PC-3 (cell line): ENCODE results near the gene KRTAP4-2. TPM values are rescaled to one million over a fixed set of nuclear protein-coding genes. Genes with fewer than 3 reads are reported as not detected.

Experiments
- ATAC-seq: fragments of 200-7000 bp; cut with Tn5 transposase; 2 replicates; pipeline ENCODE4 v1.9.1; 2020; ENCODE audit warnings: mild to moderate bottlenecking, moderate library complexity
- BruUV-seq: library from RNA; stranded (reverse); fragments of 400-500 nt; replicated peaks from 2 replicates; lab custom pipeline; 2021; lab: Mats Ljungman, UMichigan
- CTCF ChIA-PET: fragments of 300-600 bp; sonication (Branson Sonifier 250); formaldehyde crosslinking; loops from one replicate; lab custom pipeline; 2022; ENCODE audit warnings: antibody characterized with exemption; lab: Charles Lee
- POLR2A ChIA-PET: fragments of 300-600 bp; sonication (Branson Sonifier 250); formaldehyde crosslinking; loops from one replicate; lab custom pipeline; 2022; ENCODE audit warnings: antibody characterized with exemption; ENCODE audit not compliant: unreplicated experiment; lab: Charles Lee
- DNase-seq: peaks from one replicate; pipeline ENCODE4 v3.0.0-alpha.2; 2015
- H2AFZ ChIP-seq: fragments of 300-600 bp; sonication (generic); 2 replicates; pipeline ENCODE4 v1.6.0; 2016; ENCODE audit warnings: antibody characterized with exemption, low read length
- H3F3A ChIP-seq: fragments of 300-600 bp; sonication (generic); one replicate; pipeline ENCODE4 v1.6.0; 2017; ENCODE audit warnings: antibody characterized with exemption, low read length, control low read depth, mild to moderate bottlenecking; ENCODE audit not compliant: unreplicated experiment
- H3K27ac ChIP-seq: fragments of 300-600 bp; sonication (generic); 2 replicates; pipeline ENCODE4 v1.5.1; 2016; ENCODE audit warnings: mild to moderate bottlenecking, low read length
- H3K27me3 ChIP-seq: fragments of 300-600 bp; sonication (generic); 2 replicates; pipeline ENCODE4 v1.6.1; 2016; ENCODE audit warnings: low read length, mixed read lengths
- H3K36me3 ChIP-seq: fragments of 300-600 bp; sonication (generic); 2 replicates; pipeline ENCODE4 v1.6.1; 2016; ENCODE audit warnings: low read depth, mixed run types, low read length, mixed read lengths
- H3K4me1 ChIP-seq: fragments of 300-600 bp; sonication (generic); 2 replicates; pipeline ENCODE4 v1.5.1; 2016; ENCODE audit warnings: low read length; ENCODE audit not compliant: insufficient read depth
- H3K4me2 ChIP-seq: fragments of 300-600 bp; sonication (generic); 2 replicates; pipeline ENCODE4 v1.6.0; 2016; ENCODE audit warnings: low read length
- H3K4me3 ChIP-seq: fragments of 300-600 bp; sonication (generic); 2 replicates; pipeline ENCODE4 v1.5.1; 2016; ENCODE audit warnings: mild to moderate bottlenecking, low read length, mixed read lengths
- H3K79me2 ChIP-seq: fragments of 300-600 bp; sonication (generic); 2 replicates; pipeline ENCODE4 v1.6.1; 2017; ENCODE audit warnings: low read length, mixed read lengths
- H3K9ac ChIP-seq: fragments of 300-600 bp; sonication (generic); 2 replicates; pipeline ENCODE4 v1.6.0; 2016; ENCODE audit warnings: mild to moderate bottlenecking, low read length
- H3K9me2 ChIP-seq: fragments of 300-600 bp; sonication (generic); replicated peaks from 2 replicates; pipeline ENCODE4 v1.6.1; 2016; ENCODE audit warnings: mixed run types, low read length, mixed read lengths
- H3K9me3 ChIP-seq: fragments of 300-600 bp; sonication (generic); 2 replicates; pipeline ENCODE4 v1.6.1; 2016; ENCODE audit warnings: low read length, mixed read lengths
- H4K20me1 ChIP-seq: fragments of 300-600 bp; sonication (generic); 2 replicates; pipeline ENCODE4 v1.6.1; 2016; ENCODE audit warnings: low read length, mixed read lengths
- CTCF ChIP-seq: fragments of 300-600 bp; sonication (generic); conservative IDR thresholded peaks from 2 replicates; pipeline ENCODE4 v1.5.1; 2017; ENCODE audit warnings: antibody characterized with exemption, low read depth, mild to moderate bottlenecking, low read length
- EZH2 ChIP-seq: fragments of 300-600 bp; sonication (generic); IDR thresholded peaks from one replicate; pipeline ENCODE4 v1.6.1; 2017; ENCODE audit warnings: antibody characterized with exemption, mild to moderate bottlenecking, low read length; ENCODE audit not compliant: unreplicated experiment
- EZH2phosphoT487 ChIP-seq: fragments of 300-600 bp; sonication (generic); IDR thresholded peaks from 2 replicates; pipeline ENCODE4 v1.6.1; 2018; ENCODE audit warnings: mild to moderate bottlenecking, antibody characterized with exemption, low read length, borderline replicate concordance
- intact Hi-C: fragments of 100-400 bp; cut with micrococcal nuclease; formaldehyde crosslinking; loops from 2 replicates; pipeline ENCODE4 v1.9.0; 2023
- total RNA-seq: library from RNA; depleted of rRNA; stranded (reverse); fragments of >200 nt; gene quantifications from 2 replicates; pipeline ENCODE4 v1.2.3, GENCODE V29; 2014

Gene KRTAP4-2
- total RNA-seq, 1 experiment from 2014 or later, result not detected

GRCh38 chr17:41178341-41178740 lies 320 bp upstream of the KRTAP4-2 start:
- Histone ChIP-seq H3K9me3 (no peaks in the 10 kb centered on the region), H3K27me3 (no peaks in the 10 kb centered on the region), H3K4me1 (peaks cover 4% of the 10 kb centered on the region; the same call in 1 of the 2 replicates), H3F3A (no peaks in the 10 kb centered on the region), H4K20me1 (no peaks in the 10 kb centered on the region), H3K9ac (no peak overlapping the region), H3K36me3 (no peaks in the 10 kb centered on the region), H3K9me2 (no peaks in the 10 kb centered on the region), H3K79me2 (no peaks in the 10 kb centered on the region), H3K4me2 (no peak overlapping the region), H3K27ac (no peak overlapping the region), H2AFZ (no peak overlapping the region), H3K4me3 (no peak overlapping the region)
- peak; percentile 43 for DNase-seq
- intact Hi-C loops, result no loop called here
- no peak for TF ChIP-seq EZH2
- TF ChIP-seq CTCF, result no peak
- no peak for TF ChIP-seq EZH2phosphoT487
- ATAC-seq, result no peak; the same call in 1 of the 2 replicates
- CTCF ChIA-PET, result no interaction called here
- POLR2A ChIA-PET, result no interaction called here
- no TSS peak for BruUV-seq

- H3K9me3 ChIP-seq, result no peaks in the 10 kb centered on the region
- TF ChIP-seq CTCF (no peak), EZH2 (no peak), EZH2phosphoT487 (no peak)
- DNase-seq, result no peak
- no peaks in the 10 kb centered on the region for H3K9me2 ChIP-seq
- no peak overlapping the region for H3K9ac ChIP-seq
- no peaks in the 10 kb centered on the region for H3K27me3 ChIP-seq
- H3K4me2 ChIP-seq, result no peak overlapping the region
- CTCF ChIA-PET, result no interaction called here
- intact Hi-C loops, result no loop called here
- no peak overlapping the region for H3K27ac ChIP-seq
- no peaks in the 10 kb centered on the region for H3K79me2 ChIP-seq
- no peak for ATAC-seq
- peaks cover 4% of the 10 kb centered on the region; the same call in 1 of the 2 replicates for H3K4me1 ChIP-seq
- no TSS peak for BruUV-seq
- POLR2A ChIA-PET, result no interaction called here
- no peaks in the 10 kb centered on the region for H3K36me3 ChIP-seq
- no peak overlapping the region for H3K4me3 ChIP-seq
- H2AFZ ChIP-seq, result no peak overlapping the region
- H3F3A ChIP-seq, result no peaks in the 10 kb centered on the region
- no peaks in the 10 kb centered on the region for H4K20me1 ChIP-seq
Measured at GRCh38 chr17:41176744-41177387, 1.2 kb downstream of the KRTAP4-2 start.

GRCh38 chr17:41171886-41172285 lies 6.1 kb downstream of the KRTAP4-2 start:
- no peaks in the 10 kb centered on the region for H3K79me2 ChIP-seq
- no peak for ATAC-seq
- no peaks in the 10 kb centered on the region for H4K20me1 ChIP-seq
- no peak overlapping the region for H3K4me2 ChIP-seq
- no peak overlapping the region for H3K27ac ChIP-seq
- no peaks in the 10 kb centered on the region for H3K9me3 ChIP-seq
- intact Hi-C loops, result no loop called here
- no peak overlapping the region for H3K4me3 ChIP-seq
- no peaks in the 10 kb centered on the region for H3K9me2 ChIP-seq
- H3K27me3 ChIP-seq, result no peaks in the 10 kb centered on the region
- H3K36me3 ChIP-seq, result no peaks in the 10 kb centered on the region
- no peaks in the 10 kb centered on the region for H3F3A ChIP-seq
- TF ChIP-seq EZH2 (no peak), CTCF (no peak), EZH2phosphoT487 (no peak)
- DNase-seq, result no peak
- H3K9ac ChIP-seq, result no peak overlapping the region
- ChIA-PET CTCF (interaction anchor here (0.6 kb wide), 1 partner anchor 9 kb away, joined by 3 read pairs; no protein-coding TSS in a partner anchor), POLR2A (no interaction called here)
- H3K4me1 ChIP-seq, result no peaks in the 10 kb centered on the region
- no peak overlapping the region for H2AFZ ChIP-seq
- BruUV-seq, result no TSS peak
